HepG2 (cell line): ENCODE results near the gene CAPN2. TPM values are rescaled to one million over a fixed set of nuclear protein-coding genes. Genes with fewer than 3 reads are reported as not detected.

Experiments
- ATAC-seq: fragments of 200-7000 bp; cut with Tn5 transposase; 3 replicates; pipeline ENCODE4 v1.9.1; 2020; ENCODE audit warnings: mild to moderate bottlenecking, moderate library complexity
- BruUV-seq: library from RNA; stranded (reverse); fragments of 400-500 nt; replicated peaks from 2 replicates; lab custom pipeline; 2021; lab: Mats Ljungman, UMichigan
- CTCF ChIA-PET: fragments of 300-600 bp; formaldehyde crosslinking; extraction: SDS; loops from one replicate; lab custom pipeline; 2021; ENCODE audit warnings: low total read pairs, inconsistent platforms, low intra/inter-chr PET ratio; lab: Yijun Ruan, JAX
- POLR2A ChIA-PET: fragments of 350-600 bp; sonication (Branson Sonifier 250); formaldehyde crosslinking; loops from one replicate; lab custom pipeline; 2020; ENCODE audit warnings: antibody characterized with exemption, inconsistent platforms; lab: Yijun Ruan, JAX
- DNase-seq: peaks from one replicate; pipeline ENCODE4 v3.0.0-alpha.2; 2015; ENCODE audit warnings: low spot score
- FAIRE-seq: peaks from 3 replicates; lab custom pipeline; 2011; peaks lifted over from hg19 to GRCh38; lab: Jason Lieb, UNC
- H2AFZ ChIP-seq: one replicate; pipeline ENCODE4 v1.6.1; 2011; ENCODE audit warnings: low read length, inconsistent platforms
- H3K27ac ChIP-seq: fragments of 300-600 bp; 3 replicates; pipeline ENCODE4 v1.8.0; 2011; ENCODE audit warnings: mixed run types, mild to moderate bottlenecking, mixed read lengths, low read length, inconsistent platforms; ENCODE audit not compliant: insufficient read depth; ENCODE audit errors: extremely low read length
- H3K27me3 ChIP-seq, 2 experiments: fragments of 200-600 bp in 1 of 2; 2 replicates in 1 of 2; 3 replicates in 1 of 2; pipeline versions ENCODE4 v1.6.0 to v1.8.0; 2011; ENCODE audit warnings: low read length in 2 of 2, mild to moderate bottlenecking in 2 of 2, moderate library complexity in 2 of 2, inconsistent platforms in 1 of 2; ENCODE audit not compliant: insufficient read depth in 2 of 2, control insufficient read depth in 1 of 2
- H3K36me3 ChIP-seq, 2 experiments: fragments of 200-600 bp in 1 of 2; replicated peaks in 1 of 2; 2 replicates in 1 of 2; 3 replicates in 1 of 2; pipeline versions ENCODE4 v1.5.1 to v1.8.0; 2011; ENCODE audit warnings: low read length in 2 of 2, inconsistent platforms in 1 of 2; ENCODE audit not compliant: insufficient read depth in 2 of 2, control insufficient read depth in 1 of 2
- H3K4me1 ChIP-seq: 2 replicates; pipeline ENCODE4 v1.5.1; 2012; ENCODE audit warnings: low read length, inconsistent platforms; ENCODE audit not compliant: insufficient read depth
- H3K4me2 ChIP-seq: 2 replicates; pipeline ENCODE4 v1.6.0; 2011; ENCODE audit warnings: low read depth, low read length, inconsistent platforms
- H3K4me3 ChIP-seq, 3 experiments: fragments of 200-600 bp in 1 of 3; sonication (generic), shearing (Covaris generic) in 1 of 3; replicated peaks in 1 of 3; 2 replicates each; pipeline ENCODE4 v1.5.1; 2011 to 2016; ENCODE audit warnings: low read length in 3 of 3, inconsistent platforms in 2 of 3, low read depth in 2 of 3, mild to moderate bottlenecking in 2 of 3, control low read depth in 1 of 3, mixed read lengths in 1 of 3; ENCODE audit not compliant: insufficient read depth in 1 of 3
- H3K79me2 ChIP-seq: one replicate; pipeline ENCODE4 v1.6.1; 2011; ENCODE audit warnings: low read length, inconsistent platforms; ENCODE audit not compliant: insufficient read depth
- H3K9ac ChIP-seq: 2 replicates; pipeline ENCODE4 v1.6.0; 2011; ENCODE audit warnings: mild to moderate bottlenecking, low read depth, low read length, inconsistent platforms; ENCODE audit not compliant: insufficient read depth
- H3K9me3 ChIP-seq: 2 replicates; pipeline ENCODE4 v1.5.1; 2012; ENCODE audit warnings: mild to moderate bottlenecking, low read length
- H4K20me1 ChIP-seq: 2 replicates; pipeline ENCODE4 v1.6.0; 2011; ENCODE audit warnings: inconsistent platforms, mild to moderate bottlenecking, low read length, moderate library complexity; ENCODE audit not compliant: insufficient read depth
- EZH2 ChIP-seq: conservative IDR thresholded peaks from 2 replicates; pipeline ENCODE4 v1.6.1; 2012; ENCODE audit warnings: mild to moderate bottlenecking, low read depth, low read length, moderate library complexity
- KDM5B ChIP-seq: sonication (generic); formaldehyde crosslinking; IDR thresholded peaks from 2 replicates; pipeline ENCODE4 v1.4.0; 2020; ENCODE audit warnings: missing genetic modification reagents, mild to moderate bottlenecking, borderline replicate concordance
- SMAD3 ChIP-seq: sonication (generic); formaldehyde crosslinking; IDR thresholded peaks from 2 replicates; pipeline ENCODE4 v1.4.0; 2020; ENCODE audit warnings: missing genetic modification reagents
- STAT5B ChIP-seq: sonication (generic); formaldehyde crosslinking; IDR thresholded peaks from 2 replicates; pipeline ENCODE4 v1.4.0; 2020; ENCODE audit warnings: missing genetic modification reagents
- ZNF557 ChIP-seq: sonication (generic); formaldehyde crosslinking; IDR thresholded peaks from 2 replicates; pipeline ENCODE4 v1.4.0; 2020; ENCODE audit warnings: missing genetic modification reagents
- ZNF790 ChIP-seq: sonication (generic); formaldehyde crosslinking; IDR thresholded peaks from 2 replicates; pipeline ENCODE4 v1.8.0; 2022; ENCODE audit warnings: missing genetic modification reagents, mild to moderate bottlenecking, borderline replicate concordance
- WGBS: methylation state at CpG from one replicate; pipeline ENCODE4 v1.1.6; 2017; ENCODE audit warnings: low lambda C conversion rate; 5-methylcytosine and 5-hydroxymethylcytosine counted together
- in situ Hi-C: cut with HindIII; loops from 2 replicates; pipeline ENCODE4 v1.10.0; 2017; ENCODE audit warnings: low pct_unique_long_range_greater_than_20kb; ENCODE audit not compliant: extremely low pct_ligation_motif_present
- intact Hi-C: fragments of 100-400 bp; cut with micrococcal nuclease; formaldehyde crosslinking; loops from one replicate; pipeline ENCODE4 v1.10.0; 2022; ENCODE audit not compliant: unreplicated experiment
- polyA plus RNA-seq, 8 experiments: library from polyadenylated mRNA; depleted of rRNA in 3 of 8; stranded (reverse) in 7 of 8; unstranded in 1 of 8; fragments of >200 nt; fragmentation: Illumina TruSeq in 4 of 8; extraction: Trizol in 4 of 8; gene quantifications; 2 replicates each; pipeline versions ENCODE4 v1.2.1 to v1.2.3, GENCODE V29; 2011 to 2016; ENCODE audit warnings: low read depth in 4 of 8, missing spikeins in 1 of 8, mixed read lengths in 1 of 8; ENCODE audit not compliant: insufficient read depth in 1 of 8
- total RNA-seq, 5 experiments: library from RNA; depleted of rRNA; stranded (reverse); fragments of >200 nt; fragmentation: Illumina TruSeq; extraction: Trizol; gene quantifications; 2 replicates each; pipeline ENCODE4 v1.2.3, GENCODE V29; 2016; ENCODE audit warnings: low read depth in 1 of 5
- TF ChIP-seq, protein P1 (sequence below): sonication (generic); formaldehyde crosslinking; IDR thresholded peaks from 2 replicates; pipeline ENCODE4 v1.4.0; 2020; ENCODE audit warnings: mild to moderate bottlenecking, missing genetic modification reagents
- TF ChIP-seq, protein P2 (sequence below): sonication (generic); formaldehyde crosslinking; IDR thresholded peaks from 2 replicates; pipeline ENCODE4 v1.4.0; 2020; ENCODE audit warnings: mild to moderate bottlenecking, missing genetic modification reagents

CAPN2 gene
- total and polyA plus RNA-seq, 2 of the 13 experiments (the other 11 are each of a cell fraction or from before 2014, with no cell fraction given), result 6.2 to 7.4 TPM

DNA sequence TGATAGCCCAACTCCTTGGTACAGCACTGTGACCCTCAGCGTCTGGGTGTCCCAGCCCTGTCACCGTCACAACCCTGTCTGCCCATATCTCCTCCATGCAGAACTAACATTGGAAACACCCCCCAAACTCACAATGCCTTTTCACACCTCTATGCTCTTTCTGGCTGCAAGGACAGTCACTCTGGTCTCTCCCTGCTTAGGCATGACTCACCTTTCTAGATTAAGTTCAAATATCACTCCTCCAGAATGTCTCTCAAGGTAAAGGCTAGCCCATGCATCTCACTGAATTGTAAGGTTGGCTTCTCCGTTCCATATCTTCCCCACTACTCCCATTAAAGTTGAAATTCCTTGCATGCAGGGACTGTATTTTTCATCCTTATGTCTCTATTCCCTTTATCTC is 29.8 kb upstream of the CAPN2 start (continued):
- TF ChIP-seq, protein P1, sequence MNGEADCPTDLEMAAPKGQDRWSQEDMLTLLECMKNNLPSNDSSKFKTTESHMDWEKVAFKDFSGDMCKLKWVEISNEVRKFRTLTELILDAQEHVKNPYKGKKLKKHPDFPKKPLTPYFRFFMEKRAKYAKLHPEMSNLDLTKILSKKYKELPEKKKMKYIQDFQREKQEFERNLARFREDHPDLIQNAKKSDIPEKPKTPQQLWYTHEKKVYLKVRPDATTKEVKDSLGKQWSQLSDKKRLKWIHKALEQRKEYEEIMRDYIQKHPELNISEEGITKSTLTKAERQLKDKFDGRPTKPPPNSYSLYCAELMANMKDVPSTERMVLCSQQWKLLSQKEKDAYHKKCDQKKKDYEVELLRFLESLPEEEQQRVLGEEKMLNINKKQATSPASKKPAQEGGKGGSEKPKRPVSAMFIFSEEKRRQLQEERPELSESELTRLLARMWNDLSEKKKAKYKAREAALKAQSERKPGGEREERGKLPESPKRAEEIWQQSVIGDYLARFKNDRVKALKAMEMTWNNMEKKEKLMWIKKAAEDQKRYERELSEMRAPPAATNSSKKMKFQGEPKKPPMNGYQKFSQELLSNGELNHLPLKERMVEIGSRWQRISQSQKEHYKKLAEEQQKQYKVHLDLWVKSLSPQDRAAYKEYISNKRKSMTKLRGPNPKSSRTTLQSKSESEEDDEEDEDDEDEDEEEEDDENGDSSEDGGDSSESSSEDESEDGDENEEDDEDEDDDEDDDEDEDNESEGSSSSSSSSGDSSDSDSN (CRISPR knock-in tag), result no peak
- no peak for TF ChIP-seq ZNF790

DNA sequence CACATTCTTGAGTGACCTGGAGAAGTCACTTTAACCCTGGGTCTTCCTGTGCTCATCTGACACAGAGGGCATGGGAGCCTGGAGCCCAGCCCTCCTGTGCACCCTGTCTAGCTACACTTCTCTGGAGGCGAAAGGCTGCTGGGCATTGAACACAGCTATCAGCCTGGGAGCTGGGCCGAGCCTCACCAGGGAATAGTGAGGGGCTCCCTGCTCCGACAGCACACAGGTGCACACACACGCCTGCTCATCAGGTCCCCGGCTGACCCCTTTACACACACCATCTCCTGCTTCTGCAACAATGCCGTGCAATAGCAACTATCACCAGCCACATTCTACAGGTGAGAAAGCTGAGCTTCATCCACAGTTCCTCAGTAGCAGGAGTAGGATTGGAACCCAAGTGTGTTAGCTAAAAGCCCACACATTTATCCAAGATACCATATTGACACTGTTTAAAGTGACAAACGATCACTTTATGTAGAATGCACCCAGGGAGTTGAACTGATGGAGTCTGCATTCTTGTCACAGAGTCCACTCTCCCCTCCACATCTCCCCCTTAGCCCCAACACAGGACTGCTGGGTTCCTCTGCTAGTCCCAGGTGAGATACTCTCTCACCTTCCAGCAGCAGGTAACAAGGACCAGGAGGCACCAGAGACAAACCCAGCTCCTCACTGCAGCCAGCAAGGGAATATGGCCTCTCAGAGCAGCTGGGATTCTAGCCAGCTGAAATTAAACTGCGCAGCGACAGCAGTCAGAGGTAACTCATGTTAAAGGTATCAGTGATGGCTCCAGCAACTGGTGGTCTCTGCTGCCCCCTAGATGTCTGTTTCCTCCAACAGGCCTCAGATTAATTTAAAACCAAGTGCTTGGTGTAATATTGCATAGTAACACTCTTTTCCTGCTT is 28.5 kb upstream of the CAPN2 start:
- Histone ChIP-seq H3K4me1 (no peaks in the 10 kb centered on the region), H3K27ac (no peak overlapping the region), H3K36me3 (no peaks in the 10 kb centered on the region), H2AFZ (no peak overlapping the region), H3K9ac (no peak overlapping the region), H4K20me1 (no peaks in the 10 kb centered on the region), H3K4me2 (no peak overlapping the region), H3K9me3 (no peaks in the 10 kb centered on the region), H3K27me3 (peaks cover 0 to 17% of the 10 kb centered on the region in 2 experiments; a peak in 3 of 5 replicates), H3K4me3 (no peak overlapping the region), H3K79me2 (no peaks in the 10 kb centered on the region)
- BruUV-seq, result no TSS peak
- CTCF ChIA-PET, result interaction anchor here (0.7 to 2.6 kb wide), 4 partner anchors 127 to 550 kb away, joined by 3 to 34 read pairs (median 15); no protein-coding TSS in a partner anchor
- intact Hi-C loops (loop anchor here (1.0 to 2.0 kb wide), 2 partner anchors 153 to 551 kb away; no protein-coding TSS in a partner anchor), in situ Hi-C loops (loop anchor here (10.0 kb wide), 1 partner anchor 549 kb away; no protein-coding TSS in a partner anchor)
- ATAC-seq (peak; percentile 77), DNase-seq (no peak), FAIRE-seq (peak; percentile 47)
- 23% methylated on average over 7 of the region's 9 CpGs for WGBS
- POLR2A ChIA-PET, result no interaction called here
- TF ChIP-seq STAT5B (CRISPR knock-in tag), result no peak
- TF ChIP-seq EZH2, result no peak
- no peak for TF ChIP-seq KDM5B (CRISPR knock-in tag)
- TF ChIP-seq ZNF557 (CRISPR knock-in tag), result no peak
- TF ChIP-seq, protein P2, sequence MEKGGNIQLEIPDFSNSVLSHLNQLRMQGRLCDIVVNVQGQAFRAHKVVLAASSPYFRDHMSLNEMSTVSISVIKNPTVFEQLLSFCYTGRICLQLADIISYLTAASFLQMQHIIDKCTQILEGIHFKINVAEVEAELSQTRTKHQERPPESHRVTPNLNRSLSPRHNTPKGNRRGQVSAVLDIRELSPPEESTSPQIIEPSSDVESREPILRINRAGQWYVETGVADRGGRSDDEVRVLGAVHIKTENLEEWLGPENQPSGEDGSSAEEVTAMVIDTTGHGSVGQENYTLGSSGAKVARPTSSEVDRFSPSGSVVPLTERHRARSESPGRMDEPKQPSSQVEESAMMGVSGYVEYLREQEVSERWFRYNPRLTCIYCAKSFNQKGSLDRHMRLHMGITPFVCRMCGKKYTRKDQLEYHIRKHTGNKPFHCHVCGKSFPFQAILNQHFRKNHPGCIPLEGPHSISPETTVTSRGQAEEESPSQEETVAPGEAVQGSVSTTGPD (CRISPR knock-in tag), result no peak
- 0 out of 2 replicates have a peak, but pooled peaks have one; percentile 26 for TF ChIP-seq SMAD3 (CRISPR knock-in tag)
